HEK293T (cell line): ENCODE measurements around the gene HPDL.
"Not testable (repeated sequence)": the region's sequence is repeated elsewhere in the genome, so short reads cannot be mapped to it uniquely, and the experiment has no call there.

Experiments
- CTCF ChIA-PET: fragments of 350-600 bp; formaldehyde crosslinking; extraction: SDS; loops from one replicate; lab custom pipeline; 2021; ENCODE audit warnings: antibody characterized with exemption, inconsistent platforms; lab: Yijun Ruan, JAX
- POLR2A ChIA-PET: fragments of 350-600 bp; formaldehyde crosslinking; extraction: SDS; loops from one replicate; lab custom pipeline; 2020; ENCODE audit warnings: antibody characterized with exemption, inconsistent platforms; lab: Yijun Ruan, JAX
- DNase-seq: peaks from one replicate; pipeline ENCODE4 v3.0.0; 2012; ENCODE audit warnings: mixed read lengths; ENCODE audit errors: extremely low spot score
- ARNT ChIP-seq: fragments of 450-650 bp; IDR thresholded peaks from 2 replicates; pipeline ENCODE4 v1.6.1; 2017; ENCODE audit warnings: mild to moderate bottlenecking
- BHLHE40 ChIP-seq: fragments of 450-650 bp; IDR thresholded peaks from 2 replicates; pipeline ENCODE4 v1.6.1; 2016; ENCODE audit warnings: mild to moderate bottlenecking, moderate library complexity, borderline replicate concordance
- CTBP1 ChIP-seq: fragments of 450-650 bp; IDR thresholded peaks from 2 replicates; pipeline ENCODE4 v1.6.1; 2016; ENCODE audit warnings: borderline replicate concordance
- ELF4 ChIP-seq: fragments of 450-650 bp; IDR thresholded peaks from 2 replicates; pipeline ENCODE4 v1.6.1; 2017; ENCODE audit warnings: antibody characterized with exemption
- FOXA1 ChIP-seq: fragments of 450-650 bp; IDR thresholded peaks from 2 replicates; pipeline ENCODE4 v1.6.1; 2016; ENCODE audit warnings: mild to moderate bottlenecking
- FOXK2 ChIP-seq: fragments of 450-650 bp; IDR thresholded peaks from 2 replicates; pipeline ENCODE4 v1.6.1; 2016; ENCODE audit warnings: mild to moderate bottlenecking
- FOXM1 ChIP-seq: fragments of 450-650 bp; IDR thresholded peaks from 2 replicates; pipeline ENCODE4 v1.6.1; 2017; ENCODE audit warnings: mild to moderate bottlenecking, borderline replicate concordance
- HDGF ChIP-seq: fragments of 450-650 bp; IDR thresholded peaks from 2 replicates; pipeline ENCODE4 v1.6.1; 2017; ENCODE audit warnings: antibody characterized with exemption, borderline replicate concordance
- L3MBTL2 ChIP-seq: fragments of 450-650 bp; conservative IDR thresholded peaks from 2 replicates; pipeline ENCODE4 v1.6.1; 2016; ENCODE audit warnings: mild to moderate bottlenecking
- LEF1 ChIP-seq: fragments of 450-650 bp; IDR thresholded peaks from 2 replicates; pipeline ENCODE4 v1.6.1; 2017; ENCODE audit warnings: mild to moderate bottlenecking, borderline replicate concordance
- NFRKB ChIP-seq: fragments of 450-650 bp; IDR thresholded peaks from 2 replicates; pipeline ENCODE4 v1.6.1; 2016; ENCODE audit warnings: mild to moderate bottlenecking, moderate library complexity
- PKNOX1 ChIP-seq: fragments of 450-650 bp; IDR thresholded peaks from 2 replicates; pipeline ENCODE4 v1.6.1; 2016
- SP1 ChIP-seq: fragments of 450-650 bp; IDR thresholded peaks from 2 replicates; pipeline ENCODE4 v1.6.1; 2017
- SUZ12 ChIP-seq: fragments of 450-650 bp; IDR thresholded peaks from 2 replicates; pipeline ENCODE4 v1.6.1; 2016; ENCODE audit warnings: mild to moderate bottlenecking
- TARDBP ChIP-seq: fragments of 450-650 bp; IDR thresholded peaks from 2 replicates; pipeline ENCODE4 v1.6.1; 2016
- ZNF384 ChIP-seq: fragments of 450-650 bp; IDR thresholded peaks from 2 replicates; pipeline ENCODE4 v1.6.1; 2016

The HPDL gene

DNA sequence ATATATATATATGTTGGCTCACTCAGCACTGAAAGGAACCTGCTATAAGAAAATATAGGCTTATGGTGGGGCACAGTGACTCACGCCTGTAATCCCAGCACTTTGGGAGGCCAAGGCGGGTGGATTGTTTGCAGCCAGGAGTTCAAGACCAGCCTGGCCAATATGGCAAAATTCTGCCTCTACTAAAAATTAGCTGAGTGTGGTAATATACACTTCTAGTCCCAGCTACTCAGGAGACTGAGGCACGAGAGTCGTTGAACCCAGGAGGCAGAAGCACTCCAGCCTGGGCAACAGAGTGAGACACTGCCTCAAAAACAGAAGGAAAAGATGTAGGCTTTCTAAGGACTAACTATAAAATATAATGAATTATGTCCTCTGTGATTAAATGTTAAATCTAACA is 28.1 kb downstream of the HPDL start:
- ChIA-PET CTCF (interaction anchor here (0.6 to 1.7 kb wide), 3 partner anchors 8 to 212 kb away, joined by 5 to 9 read pairs (median 6); no protein-coding TSS in a partner anchor), POLR2A (interaction anchor here (1.7 to 3.7 kb wide), 2 partner anchors 15 to 51 kb away, joined by 6 to 37 read pairs; partner anchors contain the start of genes MUTYH and TOE1)
- TF ChIP-seq ELF4 (no peak), BHLHE40 (no peak), FOXK2 (no peak), HDGF (no peak), TARDBP (no peak), ARNT (no peak), FOXM1 (no peak), LEF1 (no peak), FOXA1 (no peak), CTBP1 (no peak), ZNF384 (no peak), L3MBTL2 (no peak), SP1 (no peak), SUZ12 (no peak), NFRKB (no peak), PKNOX1 (no peak)
- no peak for DNase-seq

DNA sequence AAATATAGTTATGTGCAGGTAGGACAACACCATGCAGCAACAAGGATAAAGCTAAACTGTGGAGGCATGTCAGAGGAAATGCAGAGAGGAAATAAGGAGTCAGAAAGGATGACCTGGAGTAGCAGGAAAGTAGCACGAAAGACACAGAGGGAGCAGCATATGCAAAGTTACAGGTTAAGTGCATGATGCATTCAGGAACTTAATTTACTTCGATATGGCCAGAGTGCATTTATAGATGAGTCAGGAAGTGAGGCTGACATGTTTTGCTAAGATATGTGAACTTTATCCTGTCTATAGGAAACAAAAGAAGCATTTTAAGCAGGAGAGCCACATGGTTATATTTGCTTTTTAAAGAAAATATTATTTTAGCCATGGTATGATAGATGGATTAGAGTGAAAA is 29.0 kb downstream of the HPDL start:
- ChIA-PET POLR2A (interaction anchor here (1.6 to 3.7 kb wide), 4 partner anchors 9 to 144 kb away, joined by 4 to 37 read pairs (median 8); partner anchors contain the start of genes CCDC163, MMACHC, MUTYH and TOE1), CTCF (interaction anchor here (1.3 to 1.7 kb wide), 2 partner anchors 9 to 137 kb away, joined by 7 to 9 read pairs; no protein-coding TSS in a partner anchor)
- no peak for DNase-seq
- TF ChIP-seq FOXA1 (no peak), FOXM1 (no peak), SUZ12 (no peak), CTBP1 (no peak), TARDBP (no peak), NFRKB (no peak), ELF4 (no peak)

GRCh38 chr1:45356186-45356585 is 29.5 kb downstream of the HPDL start:
- no peak for DNase-seq
- TF ChIP-seq PKNOX1 (no peak), FOXA1 (no peak), TARDBP (no peak), CTBP1 (no peak), ZNF384 (no peak), SP1 (no peak), FOXM1 (no peak), HDGF (no peak), NFRKB (no peak), ARNT (no peak), FOXK2 (no peak)
- ChIA-PET POLR2A (interaction anchor here (1.6 to 3.7 kb wide), 4 partner anchors 9 to 143 kb away, joined by 4 to 37 read pairs (median 8); partner anchors contain the start of genes CCDC163, MMACHC, MUTYH and TOE1), CTCF (interaction anchor here (0.7 to 1.7 kb wide), 5 partner anchors 9 to 684 kb away, joined by 3 to 9 read pairs (median 7); no protein-coding TSS in a partner anchor)

GRCh38 chr1:45359882-45360513 is 33.3 kb downstream of the HPDL start:
- POLR2A ChIA-PET, result interaction anchor here (1.1 to 1.8 kb wide), 3 partner anchors 19 to 131 kb away, joined by 3 to 4 read pairs (median 4); partner anchors contain the start of genes MUTYH and TOE1
- peak; percentile 53 for DNase-seq

DNA sequence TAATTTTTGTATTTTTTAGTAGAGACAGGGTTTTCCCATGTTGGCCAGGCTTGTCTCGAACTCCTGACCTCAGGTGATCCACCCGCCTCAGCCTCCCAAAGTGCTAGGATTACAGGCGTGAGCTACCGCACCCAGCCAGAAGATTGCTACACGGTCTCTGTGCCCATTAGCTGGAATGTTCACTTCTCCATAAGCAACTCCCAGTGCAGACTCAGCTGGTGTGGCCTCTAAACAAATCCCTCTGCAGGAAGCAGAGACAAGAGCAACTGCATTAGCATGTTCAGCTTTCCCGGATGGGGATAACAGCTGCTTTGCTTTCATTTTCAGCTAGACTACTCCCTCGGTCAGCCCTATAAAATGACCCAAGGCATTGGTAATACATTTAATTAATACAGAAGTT is 34.3 kb downstream of the HPDL start:
- CTCF ChIA-PET, result interaction anchor here (0.9 to 2.4 kb wide), 3 partner anchors 9 to 210 kb away, joined by 3 to 38 read pairs (median 4); no protein-coding TSS in a partner anchor
- DNase-seq, result not testable (repeated sequence)
- POLR2A ChIA-PET, result interaction anchor here (1.8 kb wide), 1 partner anchor 20 kb away, joined by 4 read pairs; no protein-coding TSS in a partner anchor

More at GRCh38 chr1:45359882-45360513, 33.3 kb downstream of the HPDL start:
- CTCF ChIA-PET, result interaction anchor here (0.6 to 2.4 kb wide), 14 partner anchors 9 to 223 kb away, joined by 3 to 38 read pairs (median 4); partner anchors contain the start of genes CCDC163, MMACHC, MUTYH and TESK2
- TF ChIP-seq FOXA1 (no peak), LEF1 (no peak)

- CTCF ChIA-PET, result interaction anchor here (1.3 kb wide), 1 partner anchor 129 kb away, joined by 5 read pairs; no protein-coding TSS in a partner anchor
Observed at GRCh38 chr1:45364294-45364693, 37.6 kb downstream of the HPDL start.

GRCh38 chr1:45365051-45365450 is 38.4 kb downstream of the HPDL start:
- CTCF ChIA-PET, result interaction anchor here (0.5 to 1.3 kb wide), 4 partner anchors 10 to 350 kb away, joined by 3 to 5 read pairs (median 3); no protein-coding TSS in a partner anchor

More at GRCh38 chr1:45364294-45364693, 37.6 kb downstream of the HPDL start:
- POLR2A ChIA-PET, result no interaction called here
- TF ChIP-seq SP1 (no peak), ZNF384 (no peak), TARDBP (no peak), SUZ12 (no peak), BHLHE40 (no peak), L3MBTL2 (no peak)
- DNase-seq, result no peak

More at GRCh38 chr1:45365051-45365450, 38.4 kb downstream of the HPDL start:
- no peak for DNase-seq
- POLR2A ChIA-PET, result interaction anchor here (2.2 kb wide), 1 partner anchor 25 kb away, joined by 7 read pairs; the partner anchor contains the start of genes MUTYH and TOE1
- no peak for TF ChIP-seq NFRKB
- TF ChIP-seq CTBP1, result no peak
- no peak for TF ChIP-seq LEF1
- TF ChIP-seq FOXA1, result no peak
- no peak for TF ChIP-seq BHLHE40
- TF ChIP-seq ZNF384, result no peak
- TF ChIP-seq PKNOX1, result no peak
- TF ChIP-seq SP1, result no peak
- TF ChIP-seq FOXM1, result no peak
- no peak for TF ChIP-seq ARNT
- TF ChIP-seq SUZ12, result no peak
- TF ChIP-seq FOXK2, result no peak
- no peak for TF ChIP-seq TARDBP
- TF ChIP-seq L3MBTL2, result no peak
